ENCODE results near the gene DNAJC18.
"Not testable (repeated sequence)": the region's sequence is repeated elsewhere in the genome, so short reads cannot be mapped to it uniquely, and the experiment has no call there.

Gene DNAJC18

DNA sequence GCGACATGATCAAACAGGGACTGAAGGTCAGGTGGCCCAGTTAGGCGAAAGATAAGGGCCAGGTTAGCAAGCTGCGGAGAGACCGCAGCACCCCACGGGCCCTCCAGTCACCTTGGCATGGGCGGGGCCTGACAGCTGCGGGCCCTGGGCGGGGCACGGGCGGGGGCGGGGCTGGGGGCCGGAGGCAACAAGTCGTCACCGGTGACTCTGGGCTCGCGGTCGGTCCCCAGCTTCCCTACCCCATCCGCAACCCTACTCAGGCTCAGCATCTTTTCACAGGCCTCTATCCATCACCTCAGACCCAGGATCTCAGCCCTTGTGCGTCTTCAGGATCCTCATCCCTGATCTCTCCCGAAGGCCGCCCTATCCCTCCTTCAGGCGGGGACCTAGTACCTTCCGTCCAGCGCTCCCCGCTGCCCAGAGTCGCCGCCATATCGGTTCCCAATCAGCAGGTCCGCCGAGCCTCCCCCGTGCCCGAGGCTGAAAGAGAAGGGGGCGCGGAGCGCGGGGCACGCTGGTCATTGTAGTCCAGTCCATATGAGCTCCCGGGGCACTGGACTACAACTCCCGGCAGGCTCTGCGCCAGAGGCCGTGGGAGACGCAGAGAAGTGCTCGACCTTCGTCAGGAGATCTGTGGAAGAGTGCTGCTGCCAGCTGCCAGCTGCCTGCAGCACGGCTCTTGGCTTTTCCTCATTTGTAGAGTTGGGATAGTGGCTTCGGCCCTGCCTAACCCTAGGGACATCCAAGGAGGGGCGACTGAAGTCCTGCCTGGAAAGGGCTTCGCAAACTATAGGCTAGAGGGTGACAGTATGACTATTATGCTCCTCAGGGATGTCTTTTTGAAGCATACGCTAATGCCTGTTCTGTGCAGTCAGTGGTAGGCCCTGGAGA, at the start of gene DNAJC18:
Gene DNAJC18 (minus strand): TSS at position 513 of the 891 bp plus-strand sequence. CDS start 80 bp downstream, at position 433.
- no peak for DNase-seq (ENCODE audit: low read depth)

GRCh38 chr5:139488260-139488659, 48.9 kb upstream of the DNAJC18 start:
- no peak for DNase-seq (ENCODE audit: low read depth)

DNA sequence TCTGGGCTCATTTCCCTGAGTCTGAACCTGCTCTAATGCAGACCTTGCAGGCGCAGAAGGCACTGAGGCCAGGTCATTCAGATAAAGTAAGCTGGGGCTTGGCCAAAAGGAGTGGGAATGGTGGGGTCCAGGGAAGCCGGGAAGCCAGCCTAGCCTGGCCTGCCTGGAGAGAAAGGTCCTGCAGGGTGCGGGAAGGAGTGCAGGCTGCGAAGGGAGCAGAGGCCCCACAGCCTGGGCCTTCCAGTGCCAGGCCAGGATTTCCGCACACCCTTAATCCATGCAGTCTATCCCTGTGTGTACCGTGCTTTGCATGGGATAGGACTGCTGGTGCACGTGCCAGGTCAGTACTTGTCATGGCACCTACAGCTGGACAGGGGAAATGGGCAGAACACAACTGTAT, 46.9 kb upstream of the DNAJC18 start:
- no peak for DNase-seq (ENCODE audit: low read depth)

- DNase-seq (ENCODE audit: low read depth), result not testable (repeated sequence)
Observed at GRCh38 chr5:139482890-139483208, 43.5 kb upstream of the DNAJC18 start.

- DNase-seq (ENCODE audit: low read depth), result peak; percentile 89
Observed at GRCh38 chr5:139482050-139482889, 42.9 kb upstream of the DNAJC18 start, which contains the start of gene STING1. Gene STING1, minus strand, starts transcription at chr5:139482758. Its CDS starts 1,054 bp downstream, at chr5:139481704.

- no peak for DNase-seq (ENCODE audit: low read depth)
Observed at GRCh38 chr5:139481580-139482049, 42.3 kb upstream of the DNAJC18 start.

GRCh38 chr5:139481122-139481533, 41.8 kb upstream of the DNAJC18 start:
- DNase-seq (ENCODE audit: low read depth), result no peak

- DNase-seq (ENCODE audit: low read depth), result not testable (repeated sequence)
Observed at GRCh38 chr5:139479729-139480128, 40.4 kb upstream of the DNAJC18 start.

- not testable (repeated sequence) for DNase-seq (ENCODE audit: low read depth)
Observed at GRCh38 chr5:139478657-139479423, 39.5 kb upstream of the DNAJC18 start.

GRCh38 chr5:139475865-139476617, 36.7 kb upstream of the DNAJC18 start:
- DNase-seq (ENCODE audit: low read depth), result no peak

DNA sequence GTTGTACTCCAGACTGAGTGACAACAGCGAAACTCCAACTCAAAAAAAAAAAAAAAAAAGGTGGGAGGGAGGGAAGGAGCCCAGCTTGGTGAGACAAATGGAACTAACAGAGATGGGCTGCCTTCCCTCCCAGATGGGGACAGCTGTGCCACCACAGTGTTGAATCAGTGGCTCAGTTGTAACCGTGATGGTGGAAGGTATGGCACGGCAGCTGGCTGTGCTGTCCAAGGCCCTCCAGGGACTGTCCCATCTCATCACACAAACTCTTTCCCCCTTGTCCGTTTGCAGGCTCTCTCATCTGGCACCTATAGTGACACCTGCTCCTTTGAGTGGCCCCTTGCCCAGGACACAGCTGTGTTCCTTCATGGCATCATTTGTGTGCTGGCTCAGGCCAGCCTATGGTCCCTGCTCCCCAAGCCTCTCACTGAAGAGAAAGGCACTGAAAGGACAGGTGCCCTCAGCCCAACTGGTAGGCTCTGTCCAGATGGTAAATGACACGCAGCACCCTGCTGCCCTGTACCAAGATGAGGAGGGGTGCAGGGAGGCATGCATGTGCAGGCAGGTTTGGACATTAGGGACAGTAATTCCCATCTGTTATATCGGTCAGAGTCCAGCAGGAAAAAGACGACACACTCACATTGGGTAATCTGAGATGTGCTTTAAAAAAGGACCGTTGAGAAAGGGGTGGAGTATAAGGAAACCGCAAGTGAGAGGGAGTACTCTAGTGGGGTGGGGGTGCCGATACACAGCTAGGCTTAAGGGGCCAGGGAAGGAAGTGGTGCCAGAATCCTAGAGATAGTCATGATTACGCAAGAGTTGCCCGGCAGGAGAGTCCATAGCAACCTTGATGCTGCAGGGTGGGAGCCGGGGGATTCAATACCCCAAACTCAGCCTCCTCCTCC, 35.8 kb upstream of the DNAJC18 start:
- DNase-seq (ENCODE audit: low read depth), result no peak

GRCh38 chr5:139473565-139473964, 34.2 kb upstream of the DNAJC18 start:
- DNase-seq (ENCODE audit: low read depth), result no peak

- DNase-seq (ENCODE audit: low read depth), result no peak
Observed at GRCh38 chr5:139473105-139473504, 33.8 kb upstream of the DNAJC18 start.

GRCh38 chr5:139472386-139473030, 33.2 kb upstream of the DNAJC18 start:
- no peak for DNase-seq (ENCODE audit: low read depth)

GRCh38 chr5:139470821-139471300, 31.5 kb upstream of the DNAJC18 start, which contains the start of gene SMIM33:
Gene SMIM33, plus strand, starts transcription at chr5:139471004. Its CDS starts 118 bp downstream, at chr5:139471122.
- DNase-seq (ENCODE audit: low read depth), result no peak

- DNase-seq (ENCODE audit: low read depth), result no peak
Observed at GRCh38 chr5:139468421-139468931, 29.2 kb upstream of the DNAJC18 start.

DNA sequence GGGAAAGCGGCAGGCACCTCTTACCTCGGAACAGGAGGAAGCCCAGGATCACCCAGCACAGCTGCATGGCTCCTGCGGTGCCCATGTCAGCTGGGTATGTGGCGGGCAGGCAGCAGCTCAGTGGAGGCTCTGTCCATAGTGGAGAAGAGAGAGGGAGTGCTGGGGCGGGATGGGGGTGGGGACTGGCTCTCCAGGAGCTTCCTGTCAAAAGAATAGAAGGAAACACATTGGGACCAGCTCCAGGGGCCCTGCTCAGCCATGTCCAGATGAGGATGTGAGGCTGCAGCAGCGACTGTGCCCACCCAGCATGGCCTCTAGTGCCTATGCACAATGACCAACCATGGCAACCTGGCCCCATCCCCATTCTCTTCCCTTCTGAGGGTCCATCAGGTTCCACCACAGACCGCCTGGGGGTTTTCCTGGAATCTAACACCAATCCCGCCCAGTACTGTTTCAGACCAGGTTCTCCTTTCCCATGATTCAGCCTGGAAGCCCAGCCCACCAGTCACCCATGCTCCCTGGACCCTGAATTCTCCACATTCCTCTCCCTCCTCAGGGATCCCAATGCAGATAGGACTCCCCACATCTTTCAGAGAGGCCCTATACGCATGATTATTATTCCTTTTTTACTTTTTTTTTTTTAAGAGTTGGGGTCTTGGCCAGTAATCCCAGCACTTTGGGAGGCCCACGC, 23.4 kb upstream of the DNAJC18 start, which contains the start of gene ECSCR:
Gene ECSCR (minus strand): TSS at position 158 of the 691 bp plus-strand sequence. CDS start 73 bp downstream, at position 85.
- DNase-seq (ENCODE audit: low read depth), result no peak

- no peak for DNase-seq (ENCODE audit: low read depth)
Observed at GRCh38 chr5:139461698-139462097, 22.4 kb upstream of the DNAJC18 start.
